ENCODE results near the gene FKBP11.

GRCh38 chr12:48967991-48968390, 42.7 kb upstream of the FKBP11 start:
- TF ChIP-seq POLR2A (IDR thresholded peaks at IDR 0.05; ENCODE audit: low read length): no peak
- no peak for TF ChIP-seq GATA1 (IDR thresholded peaks at IDR 0.05; ENCODE audit: low read depth, low read length)
